BJ (cell line): ENCODE measurements around the gene KREMEN2. TPM values are rescaled to one million over a fixed set of nuclear protein-coding genes. Genes with fewer than 3 reads are reported as not detected.

ENCODE experiments used
- CTCF ChIA-PET: fragments of 350-600 bp; formaldehyde crosslinking; extraction: SDS; loops from one replicate; lab custom pipeline; 2021; ENCODE audit warnings: antibody characterized with exemption, inconsistent platforms; lab: Yijun Ruan, JAX
- POLR2A ChIA-PET: fragments of 300-600 bp; sonication (Branson Sonifier 250); formaldehyde crosslinking; extraction: SDS; loops from one replicate; lab custom pipeline; 2021; ENCODE audit warnings: antibody characterized with exemption; lab: Charles Lee
- DNase-seq: peaks from one replicate; pipeline ENCODE4 v3.0.0-alpha.2; 2011; ENCODE audit warnings: low read depth
- H3K27me3 ChIP-seq: 2 replicates; pipeline ENCODE4 v1.6.0; 2011; ENCODE audit warnings: low read length; ENCODE audit not compliant: control insufficient read depth, insufficient read depth
- H3K36me3 ChIP-seq: 2 replicates; pipeline ENCODE4 v1.5.1; 2011; ENCODE audit warnings: low read length; ENCODE audit not compliant: control insufficient read depth, insufficient read depth
- H3K4me3 ChIP-seq: 2 replicates; pipeline ENCODE4 v1.5.1; 2011; ENCODE audit warnings: low read depth, mild to moderate bottlenecking, control low read depth, low read length
- CTCF ChIP-seq: IDR thresholded peaks from 2 replicates; pipeline ENCODE4 v1.5.1; 2011; ENCODE audit warnings: low read depth, mild to moderate bottlenecking, control low read depth, inconsistent platforms, low read length, moderate library complexity; ENCODE audit not compliant: insufficient read depth
- polyA plus RNA-seq: library from polyadenylated mRNA; depleted of rRNA; stranded (reverse); fragments of >200 nt; gene quantifications from 2 replicates; pipeline ENCODE4 v1.2.3, GENCODE V29; 2011

The KREMEN2 gene
- polyA plus RNA-seq, 1 experiment = not detected

- ChIA-PET POLR2A (no interaction called here), CTCF (no interaction called here)
- H3K4me3 ChIP-seq = no peak overlapping the region
- H3K27me3 ChIP-seq = peaks cover 6% of the 10 kb centered on the region
- no peak for TF ChIP-seq CTCF
- no peak for DNase-seq
- no peaks in the 10 kb centered on the region for H3K36me3 ChIP-seq
These were observed 21.8 kb downstream of the KREMEN2 start for GRCh38 chr16:2985893-2986355.

- Histone ChIP-seq H3K36me3 (no peaks in the 10 kb centered on the region), H3K27me3 (peaks cover 6% of the 10 kb centered on the region), H3K4me3 (no peak overlapping the region)
- DNase-seq = no peak
- CTCF ChIA-PET = interaction anchor here (0.9 kb wide), 1 partner anchor 16 kb away, joined by 3 read pairs; no protein-coding TSS in a partner anchor
- no peak for TF ChIP-seq CTCF
- POLR2A ChIA-PET = no interaction called here
These were observed 22.6 kb downstream of the KREMEN2 start for GRCh38 chr16:2986623-2987188.

GRCh38 chr16:2987286-2987685 lies 23.2 kb downstream of the KREMEN2 start:
- no peak overlapping the region for H3K4me3 ChIP-seq
- ChIA-PET CTCF (interaction anchor here (0.6 to 0.9 kb wide), 2 partner anchors 11 to 15 kb away, joined by 3 read pairs; no protein-coding TSS in a partner anchor), POLR2A (interaction anchor here (0.6 kb wide), 1 partner anchor 150 kb away, joined by 3 read pairs; no protein-coding TSS in a partner anchor)

GRCh38 chr16:2987833-2988232 lies 23.8 kb downstream of the KREMEN2 start:
- peaks cover 6% of the 10 kb centered on the region for H3K27me3 ChIP-seq
- no peak for DNase-seq
- CTCF ChIA-PET = interaction anchor here (0.6 to 0.9 kb wide), 2 partner anchors 12 to 15 kb away, joined by 3 read pairs; no protein-coding TSS in a partner anchor
- no peaks in the 10 kb centered on the region for H3K36me3 ChIP-seq
- no peak overlapping the region for H3K4me3 ChIP-seq
- POLR2A ChIA-PET = interaction anchor here (0.6 kb wide), 1 partner anchor 149 kb away, joined by 3 read pairs; no protein-coding TSS in a partner anchor
- TF ChIP-seq CTCF = no peak

More at GRCh38 chr16:2987286-2987685, 23.2 kb downstream of the KREMEN2 start:
- TF ChIP-seq CTCF = no peak
- DNase-seq = no peak
- Histone ChIP-seq H3K36me3 (no peaks in the 10 kb centered on the region), H3K27me3 (peaks cover 6% of the 10 kb centered on the region)

GRCh38 chr16:2988590-2989099 lies 24.6 kb downstream of the KREMEN2 start:
- no peak for TF ChIP-seq CTCF
- Histone ChIP-seq H3K27me3 (peaks cover 6% of the 10 kb centered on the region), H3K4me3 (no peak overlapping the region), H3K36me3 (no peaks in the 10 kb centered on the region)
- DNase-seq = no peak
- ChIA-PET POLR2A (no interaction called here), CTCF (no interaction called here)
